GM18873 (cell line): ENCODE data around the gene ZBED1.
"Not testable (repeated sequence)": the region's sequence is repeated elsewhere in the genome, so short reads cannot be mapped to it uniquely, and the experiment has no call there.

Experiments used
- ATAC-seq: cut with Tn5 transposase; IDR thresholded peaks from one replicate; pipeline ENCODE4 v1.9.1; 2021; ENCODE audit warnings: mild to moderate bottlenecking, moderate library complexity, moderate number of reproducible peaks; ENCODE audit not compliant: unreplicated experiment, low FRiP score

ZBED1 gene

GRCh38 chrX:2478546-2479419, 22.0 kb downstream of the ZBED1 start:
- no peak for ATAC-seq

- ATAC-seq = not testable (repeated sequence)
Measured at GRCh38 chrX:2477313-2477712, 23.5 kb downstream of the ZBED1 start.

- ATAC-seq = no peak
Measured at GRCh38 chrX:2474963-2475726, 25.6 kb downstream of the ZBED1 start.

GRCh38 chrX:2474280-2474962, 26.4 kb downstream of the ZBED1 start:
- ATAC-seq = no peak

- not testable (repeated sequence) for ATAC-seq
Measured at GRCh38 chrX:2473064-2473463, 27.7 kb downstream of the ZBED1 start.

GRCh38 chrX:2471641-2472040, 29.1 kb downstream of the ZBED1 start:
- ATAC-seq = no peak

GRCh38 chrX:2471126-2471525, 29.6 kb downstream of the ZBED1 start:
- ATAC-seq = not testable (repeated sequence)

- not testable (repeated sequence) for ATAC-seq
Measured at GRCh38 chrX:2469852-2470251, 30.9 kb downstream of the ZBED1 start.

GRCh38 chrX:2469196-2469685, 31.5 kb downstream of the ZBED1 start:
- ATAC-seq = no peak

- ATAC-seq = no peak
Measured at GRCh38 chrX:2468261-2469195, 32.2 kb downstream of the ZBED1 start.

- no peak for ATAC-seq
Measured at GRCh38 chrX:2466876-2467656, 33.7 kb downstream of the ZBED1 start.

- no peak for ATAC-seq
Measured at GRCh38 chrX:2464677-2465166, 36.1 kb downstream of the ZBED1 start.

- no peak for ATAC-seq
Measured at GRCh38 chrX:2463973-2464676, 36.7 kb downstream of the ZBED1 start.

GRCh38 chrX:2463481-2463880, 37.3 kb downstream of the ZBED1 start:
- ATAC-seq = not testable (repeated sequence)

GRCh38 chrX:2462780-2463179, 38.0 kb downstream of the ZBED1 start:
- ATAC-seq = no peak

GRCh38 chrX:2462074-2462473, 38.7 kb downstream of the ZBED1 start:
- no peak for ATAC-seq

- no peak for ATAC-seq
Measured at GRCh38 chrX:2461711-2462016, 39.1 kb downstream of the ZBED1 start.
